Fibroblast of lung (primary cell): ENCODE results near the gene NCL.

Source experiments
- EZH2 ChIP-seq: IDR thresholded peaks from 2 replicates; pipeline ENCODE4 v1.5.1; 2012; ENCODE audit warnings: low read length, control low read depth, mild to moderate bottlenecking; ENCODE audit errors: missing control alignments
- TF ChIP-seq, protein P1 (sequence below), 2 donors: IDR thresholded peaks in 1 of 2; conservative IDR thresholded peaks in 1 of 2; 1 replicate in 1 of 2; 2 replicates in 1 of 2; pipeline ENCODE4 v1.5.1; 2011 to 2012; ENCODE audit warnings: low read length in 2 of 2, control low read depth in 1 of 2, inconsistent platforms in 1 of 2, low read depth in 1 of 2, mild to moderate bottlenecking in 1 of 2

- no peak for TF ChIP-seq EZH2
- TF ChIP-seq, protein P1, sequence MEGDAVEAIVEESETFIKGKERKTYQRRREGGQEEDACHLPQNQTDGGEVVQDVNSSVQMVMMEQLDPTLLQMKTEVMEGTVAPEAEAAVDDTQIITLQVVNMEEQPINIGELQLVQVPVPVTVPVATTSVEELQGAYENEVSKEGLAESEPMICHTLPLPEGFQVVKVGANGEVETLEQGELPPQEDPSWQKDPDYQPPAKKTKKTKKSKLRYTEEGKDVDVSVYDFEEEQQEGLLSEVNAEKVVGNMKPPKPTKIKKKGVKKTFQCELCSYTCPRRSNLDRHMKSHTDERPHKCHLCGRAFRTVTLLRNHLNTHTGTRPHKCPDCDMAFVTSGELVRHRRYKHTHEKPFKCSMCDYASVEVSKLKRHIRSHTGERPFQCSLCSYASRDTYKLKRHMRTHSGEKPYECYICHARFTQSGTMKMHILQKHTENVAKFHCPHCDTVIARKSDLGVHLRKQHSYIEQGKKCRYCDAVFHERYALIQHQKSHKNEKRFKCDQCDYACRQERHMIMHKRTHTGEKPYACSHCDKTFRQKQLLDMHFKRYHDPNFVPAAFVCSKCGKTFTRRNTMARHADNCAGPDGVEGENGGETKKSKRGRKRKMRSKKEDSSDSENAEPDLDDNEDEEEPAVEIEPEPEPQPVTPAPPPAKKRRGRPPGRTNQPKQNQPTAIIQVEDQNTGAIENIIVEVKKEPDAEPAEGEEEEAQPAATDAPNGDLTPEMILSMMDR (conservative IDR thresholded peaks at IDR 0.05 in 1 of 2, IDR thresholded peaks at IDR 0.05 in 1 of 2; ENCODE audit: low read depth in 1 of 2, low read length in 2 of 2) = no peak
These were observed 34.4 kb downstream of the NCL start for GRCh38 chr2:231429901-231430300.
